NCI-H146 treated with DMSO at 0.1 percent for 48 hours (cell line): ENCODE results near the gene NUMB.

Experiments
- DNase-seq: peaks from one replicate; lab custom pipeline; 2025; ENCODE audit not compliant: unreplicated experiment; lab: John Stamatoyannopoulos, UW

NUMB gene

DNA sequence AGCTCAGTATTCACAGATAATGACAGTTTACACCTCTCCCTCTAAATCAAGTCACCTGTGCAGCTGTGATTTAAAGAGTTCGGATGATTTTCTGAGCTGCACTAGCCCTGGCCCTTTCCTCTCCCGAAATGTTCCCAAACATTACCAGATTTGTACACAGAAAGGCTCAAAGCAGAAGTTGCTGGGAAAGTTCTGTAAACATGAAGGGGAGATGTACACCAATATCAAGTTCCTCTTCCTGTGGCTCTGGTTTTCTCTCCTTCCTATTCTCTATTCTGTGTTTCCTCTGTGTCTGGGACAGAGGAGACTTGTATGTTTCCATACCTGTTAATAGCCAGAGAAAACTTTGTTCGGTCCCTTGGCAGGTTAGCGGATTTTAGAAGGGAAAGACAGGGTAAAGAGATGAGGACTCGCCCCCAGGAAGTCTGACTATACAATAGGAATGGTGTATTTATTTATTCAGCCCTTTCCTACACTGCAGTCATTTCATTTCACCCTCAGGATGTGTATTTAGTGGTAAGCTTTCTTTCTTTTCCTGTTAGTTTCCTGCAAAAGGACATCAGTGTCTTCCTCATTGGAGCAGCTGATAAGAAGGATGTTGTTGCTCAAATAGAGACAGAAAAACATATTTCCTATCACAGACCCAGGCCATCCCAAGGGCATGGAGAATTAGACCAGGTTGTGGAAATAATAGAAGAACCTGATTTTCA lies 7.6 kb upstream of the NUMB start:
- DNase-seq, result no peak

DNA sequence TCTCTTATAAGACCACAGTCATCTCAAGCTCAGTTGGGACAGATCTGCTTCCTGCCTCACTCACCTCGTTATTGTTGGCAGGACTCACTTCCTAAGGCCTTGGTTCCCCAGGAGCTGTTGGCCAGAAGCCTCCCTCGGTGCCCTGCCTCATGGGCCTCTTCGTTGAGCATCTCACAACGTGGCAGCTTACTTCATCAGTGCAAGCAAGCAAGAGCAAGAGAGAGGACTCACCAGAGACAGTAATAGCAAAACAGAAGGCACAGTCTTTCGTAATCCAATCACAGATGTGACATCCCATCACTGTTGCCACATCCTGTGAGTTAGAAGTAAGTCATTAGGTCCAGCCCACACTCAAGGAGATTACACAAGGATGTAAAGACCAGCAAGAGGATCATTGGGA lies 5.1 kb upstream of the NUMB start:
- DNase-seq, result no peak

DNA sequence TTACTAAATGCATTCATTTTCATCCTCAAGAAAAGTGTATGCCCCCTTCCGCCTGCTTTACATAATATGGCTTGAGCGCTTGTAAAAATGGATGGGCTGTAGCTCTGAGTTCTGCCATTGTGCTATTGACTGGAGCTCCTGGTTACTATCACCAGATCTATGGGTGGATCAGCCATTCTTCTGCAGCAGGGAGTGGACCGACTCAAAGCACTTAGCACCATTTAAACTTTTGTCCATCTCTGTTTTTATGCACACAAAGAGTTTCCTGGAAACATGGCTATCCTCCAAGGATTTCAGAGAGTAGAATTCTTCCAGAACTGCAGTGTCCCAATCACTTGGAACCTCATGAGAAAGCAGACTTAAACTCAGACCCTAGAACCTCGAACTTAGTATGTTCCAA lies 4.5 kb upstream of the NUMB start:
- no peak for DNase-seq

DNA sequence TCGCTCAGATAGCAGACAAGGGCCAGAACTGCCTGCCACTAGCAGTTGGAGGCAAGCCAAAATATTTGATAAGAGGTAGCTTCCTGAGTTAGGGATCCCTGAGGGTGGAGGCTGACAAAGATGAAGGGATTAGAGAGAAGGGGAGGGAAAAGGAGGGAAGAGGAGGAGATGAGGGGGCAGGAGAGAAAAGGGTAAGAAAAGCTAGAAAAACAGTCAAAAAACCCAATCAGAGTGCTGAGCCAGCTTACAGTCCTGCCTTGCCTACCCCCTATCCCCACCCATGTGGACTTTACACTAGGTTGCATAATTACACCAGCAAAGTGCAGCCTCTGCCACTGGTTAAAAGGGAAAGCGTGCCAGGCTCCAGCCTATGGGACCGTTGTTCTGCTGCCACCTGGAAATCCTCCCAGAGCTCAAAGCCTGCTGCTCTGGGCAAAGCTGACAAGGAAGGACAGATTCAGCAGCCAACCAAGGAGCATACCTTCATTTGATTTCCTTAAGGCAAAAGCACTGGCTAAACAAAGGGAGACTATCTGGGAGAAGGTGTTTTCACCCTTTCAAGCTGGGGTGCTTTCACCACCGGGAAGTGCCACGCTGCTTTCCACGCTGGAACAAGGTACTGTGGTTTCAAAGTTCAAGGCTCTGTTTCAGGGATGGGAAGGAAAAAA lies 3.8 kb upstream of the NUMB start:
- peak; percentile 63 for DNase-seq

DNA sequence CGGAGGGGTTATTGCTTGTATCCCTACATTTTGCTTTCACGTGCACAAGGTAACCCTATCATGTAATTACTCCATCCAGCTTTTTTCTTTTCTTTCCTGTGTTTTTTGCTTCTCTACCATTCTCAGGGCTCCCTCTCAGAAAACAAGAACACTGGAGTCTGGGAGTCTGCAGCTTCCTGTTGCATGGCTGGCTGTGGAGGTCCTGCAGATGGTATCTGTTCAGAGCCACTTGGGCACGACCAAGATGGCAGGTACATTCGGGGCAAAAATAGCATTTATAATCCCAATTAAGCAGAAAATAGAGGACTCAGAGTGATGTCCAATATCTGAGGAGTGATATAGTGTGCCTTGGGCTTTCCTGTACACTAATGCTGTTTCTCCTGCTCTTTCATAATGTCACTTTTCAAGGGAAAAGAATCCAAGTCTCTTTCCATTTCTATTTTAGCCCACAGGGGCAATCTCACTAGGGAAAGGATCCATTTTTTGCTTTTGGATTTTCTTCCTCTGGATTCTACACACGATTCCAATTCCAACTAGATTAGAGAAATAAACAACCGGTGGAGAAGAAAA lies 3.2 kb upstream of the NUMB start:
- DNase-seq, result no peak

DNA sequence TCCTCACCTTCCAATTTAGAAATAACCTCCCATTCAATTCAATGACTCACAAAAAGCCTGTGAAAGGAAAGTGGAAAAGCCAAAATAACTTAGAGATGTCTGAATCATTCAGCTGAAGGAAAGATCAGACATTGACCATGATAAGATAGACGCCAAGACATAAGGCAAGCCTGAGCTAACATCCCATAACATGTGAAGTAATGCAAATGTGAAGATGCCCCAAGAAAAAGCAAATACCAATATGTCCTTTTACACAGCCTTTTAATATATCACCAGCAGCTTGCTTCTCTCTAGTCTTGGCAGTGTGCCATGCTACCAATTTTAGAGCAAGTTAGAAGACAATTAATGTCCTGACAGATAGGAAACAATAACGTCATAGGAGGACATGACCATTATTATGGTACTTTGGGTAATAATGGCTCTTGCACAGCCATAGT lies 2.4 kb upstream of the NUMB start:
- DNase-seq, result no peak

DNA sequence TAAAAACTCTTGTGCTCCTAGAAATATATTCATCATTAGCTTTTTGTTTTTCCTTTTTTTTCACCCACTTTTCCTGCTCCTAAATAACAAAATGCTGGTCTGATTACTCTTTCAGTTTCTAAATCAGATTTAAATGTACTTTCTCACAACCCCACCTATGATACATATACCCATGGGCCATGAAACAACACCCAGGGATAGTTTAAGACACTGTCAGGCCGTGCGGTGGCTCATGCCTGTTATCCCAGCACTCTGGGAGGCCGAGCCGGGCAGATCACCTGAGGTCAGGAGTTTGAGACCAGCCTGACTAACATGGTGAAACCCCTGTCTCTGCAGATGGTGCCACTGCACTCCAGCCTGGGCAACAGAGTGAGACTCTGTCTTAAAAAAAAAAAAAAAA lies 1.6 kb upstream of the NUMB start:
- DNase-seq, result no peak

DNA sequence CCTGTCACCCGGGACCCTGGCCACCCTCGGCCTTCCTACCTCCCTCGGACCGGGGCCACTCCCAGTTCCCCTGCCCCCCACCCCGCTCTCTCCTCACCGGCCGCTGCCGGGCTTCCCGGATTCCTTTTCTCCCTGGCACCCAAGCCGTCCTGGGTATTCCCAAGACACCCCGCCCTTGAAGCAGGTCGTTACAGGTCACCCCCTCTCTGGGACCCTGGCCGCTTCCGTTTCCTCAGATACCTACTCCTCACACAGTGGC lies 493 bp downstream of the NUMB start:
- no peak for DNase-seq

DNA sequence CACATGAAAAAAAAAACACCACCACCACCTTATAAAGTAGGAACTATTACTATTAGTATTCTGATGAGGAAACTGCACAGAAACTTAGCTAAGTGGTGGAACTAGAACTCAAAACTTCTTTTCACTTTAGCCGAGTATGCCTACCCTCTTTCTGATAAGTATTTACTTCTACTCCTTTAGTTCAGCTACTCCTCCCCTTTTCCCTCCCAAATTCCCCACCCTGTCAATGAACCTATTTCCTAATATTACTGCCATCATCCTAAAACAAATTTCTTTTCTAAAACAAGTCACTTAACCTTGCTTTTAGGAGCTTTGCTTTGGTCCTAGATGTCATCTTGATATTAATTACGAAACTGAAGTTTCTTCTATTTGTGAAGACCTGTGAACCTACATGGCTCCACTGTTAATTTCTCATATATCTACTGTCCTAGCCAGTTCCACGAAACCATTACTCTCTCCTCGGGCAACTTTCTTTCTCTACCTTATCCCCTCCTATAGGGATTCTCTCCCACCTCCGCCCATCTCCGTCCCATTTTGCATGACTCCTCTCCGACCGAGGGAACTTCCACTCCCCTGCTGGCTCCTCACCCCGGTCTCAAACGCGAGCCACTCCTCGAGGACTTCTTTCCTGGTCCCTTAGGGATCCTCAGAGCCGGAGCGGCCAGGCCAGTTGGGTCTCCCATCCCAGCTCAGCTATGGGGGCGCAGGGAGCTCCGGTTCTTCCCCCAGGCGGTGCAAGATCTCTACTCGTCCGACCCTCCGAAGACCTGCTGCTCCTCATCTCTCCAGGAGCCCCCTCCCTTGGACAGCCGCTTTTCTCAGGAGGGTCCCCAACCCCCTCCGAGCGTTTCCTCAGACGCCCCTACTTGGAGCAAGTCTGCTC lies 1.1 kb downstream of the NUMB start:
- no peak for DNase-seq

DNA sequence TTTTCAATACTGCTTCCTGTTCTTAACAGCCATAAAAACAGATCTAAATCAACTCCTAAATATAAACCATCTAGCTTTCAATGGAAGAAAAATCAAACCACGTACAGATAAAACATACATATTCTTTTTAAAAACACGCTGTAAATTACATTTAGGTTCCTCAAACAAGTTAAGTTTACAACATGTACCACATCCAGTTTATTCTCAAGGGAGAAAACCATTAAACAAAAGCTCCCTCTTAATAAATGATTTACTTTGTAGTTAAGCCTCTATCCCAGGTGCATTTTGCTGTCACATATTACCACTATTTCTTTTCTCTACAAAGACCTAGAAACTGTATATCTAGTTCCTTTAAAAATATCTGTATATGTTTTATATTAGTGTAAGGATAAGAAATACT lies 3.1 kb downstream of the NUMB start:
- DNase-seq, result no peak

DNA sequence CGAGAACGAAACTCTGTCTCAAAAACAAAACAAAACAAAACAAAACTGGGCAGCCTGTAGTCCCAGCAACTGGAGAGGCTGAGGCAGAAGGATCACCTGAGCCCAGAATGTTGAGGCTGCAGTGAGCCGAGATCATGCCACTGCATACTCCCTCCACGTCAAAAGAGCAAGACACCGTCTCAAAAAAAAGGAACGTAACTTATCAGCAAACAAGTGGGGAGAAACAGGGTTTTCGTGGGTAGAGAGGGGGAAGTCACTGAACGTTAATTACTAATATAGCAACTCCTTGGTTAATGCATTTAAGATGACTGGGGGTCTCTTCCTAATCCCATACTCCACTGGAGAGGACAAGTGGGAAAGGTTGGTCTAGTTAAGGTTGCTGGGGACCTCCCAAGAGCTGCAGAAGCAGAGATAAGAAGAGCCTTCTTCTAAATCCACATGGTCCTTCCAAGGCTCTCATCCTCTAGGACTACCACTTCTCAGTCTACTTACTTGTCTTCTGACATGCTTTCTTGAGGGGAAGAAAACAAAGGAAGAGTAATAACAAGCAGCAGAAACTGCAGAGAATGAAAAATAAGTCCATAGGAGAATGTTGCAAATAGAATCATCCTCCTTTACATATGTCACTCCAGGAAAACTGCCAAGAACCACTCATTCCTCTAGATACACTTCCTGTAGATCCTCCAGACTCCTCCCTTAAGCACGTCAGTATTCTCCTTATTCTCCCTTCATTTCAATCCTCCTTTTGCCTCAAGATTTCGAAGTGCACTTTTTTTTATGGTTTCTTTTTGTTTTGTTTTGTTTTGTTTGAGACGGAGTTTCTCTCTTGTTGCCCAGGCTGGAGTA lies 5.8 kb downstream of the NUMB start:
- DNase-seq, result no peak

DNA sequence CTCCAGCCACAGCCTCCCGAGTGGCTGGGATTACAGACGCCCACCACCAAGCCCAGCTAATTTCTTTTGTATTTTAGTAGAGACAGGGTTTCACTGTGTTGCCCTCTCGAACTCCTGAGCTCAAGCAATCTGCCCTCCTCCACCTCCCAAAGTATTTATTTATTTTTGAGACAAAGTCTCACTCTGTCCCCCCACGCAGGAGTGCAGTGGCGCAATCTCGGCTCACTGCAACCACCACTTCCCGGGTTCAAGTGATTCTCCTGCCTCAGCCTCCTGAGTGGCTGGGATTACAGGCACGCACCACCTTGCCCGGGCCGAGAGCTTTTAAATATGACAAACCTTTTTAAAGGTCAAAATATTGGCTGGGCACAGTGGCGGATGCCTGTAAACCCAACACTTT lies 14.6 kb downstream of the NUMB start:
- DNase-seq, result no peak

DNA sequence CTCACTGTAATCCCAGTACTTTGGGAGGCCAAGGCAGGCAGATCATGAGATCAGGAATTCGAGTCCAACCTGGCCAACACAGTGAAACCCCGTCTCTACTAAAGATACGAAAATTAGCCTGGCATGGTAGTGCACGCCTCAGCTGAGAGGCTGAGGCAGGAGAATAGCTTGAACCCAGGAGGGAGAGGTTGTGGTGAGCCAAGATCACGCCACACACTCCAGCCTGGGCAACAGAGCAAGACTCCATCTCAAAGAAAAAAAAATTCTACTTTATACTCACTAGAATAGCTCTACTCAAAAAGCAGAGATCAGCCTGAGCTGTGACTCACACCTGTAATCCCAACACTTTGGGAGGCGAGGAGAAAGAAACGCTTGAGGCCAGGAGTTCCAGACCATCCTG lies 17.1 kb downstream of the NUMB start:
- no peak for DNase-seq

DNA sequence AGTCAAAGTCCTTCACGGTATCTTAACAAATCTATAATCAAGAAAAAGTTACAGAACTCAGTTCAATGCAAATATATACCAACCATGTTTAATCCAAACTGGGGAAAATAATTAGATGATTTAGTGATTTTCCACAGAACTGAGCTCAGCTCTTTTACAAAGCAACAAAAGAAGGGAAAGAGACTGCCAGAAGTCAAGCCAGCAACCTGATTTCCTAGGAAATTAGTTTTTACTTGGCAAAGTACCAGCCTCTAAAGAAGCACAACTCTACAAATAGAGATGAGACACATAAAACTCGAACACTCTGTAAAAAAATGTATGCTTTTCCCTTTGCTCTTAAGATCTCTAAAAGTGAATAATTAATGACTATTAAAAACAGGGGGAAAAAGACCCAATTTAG lies 19.4 kb downstream of the NUMB start:
- DNase-seq, result no peak

DNA sequence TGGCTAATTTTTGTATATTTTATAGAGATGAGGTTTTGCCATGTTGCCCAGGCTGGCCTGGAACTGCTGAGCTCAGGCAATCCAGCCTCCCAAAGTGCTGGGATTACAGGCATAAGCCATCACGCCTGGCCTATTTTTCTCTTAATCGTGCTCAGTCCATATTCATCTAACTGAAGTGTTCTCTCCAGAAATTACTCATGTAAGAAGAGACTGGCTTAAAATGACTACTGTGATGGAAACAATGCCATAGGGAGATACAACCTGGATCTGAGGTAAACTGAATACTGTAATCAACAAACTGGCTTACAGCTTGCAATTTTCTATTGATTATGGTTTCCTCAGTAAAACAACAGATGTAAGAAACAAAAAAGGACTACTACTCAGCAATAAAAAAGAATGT lies 21.1 kb downstream of the NUMB start:
- no peak for DNase-seq

DNA sequence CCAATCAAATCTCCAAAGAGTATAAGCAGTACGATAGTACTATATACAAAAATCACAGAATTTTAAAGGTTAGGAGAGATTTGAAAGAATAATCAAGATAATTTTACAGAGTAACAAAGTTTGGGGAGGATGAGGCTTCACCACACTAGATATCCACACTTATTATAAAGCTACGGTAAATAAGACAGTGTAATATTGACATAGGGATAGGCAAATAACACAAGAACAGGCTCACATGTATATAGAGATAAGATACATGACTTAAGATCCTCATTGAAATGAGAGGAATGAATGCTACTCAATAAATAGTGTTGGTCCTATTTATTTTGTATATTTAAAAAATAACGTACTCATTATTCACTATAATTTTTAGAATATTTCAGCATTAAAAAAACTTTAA lies 26.2 kb downstream of the NUMB start:
- DNase-seq, result no peak

DNA sequence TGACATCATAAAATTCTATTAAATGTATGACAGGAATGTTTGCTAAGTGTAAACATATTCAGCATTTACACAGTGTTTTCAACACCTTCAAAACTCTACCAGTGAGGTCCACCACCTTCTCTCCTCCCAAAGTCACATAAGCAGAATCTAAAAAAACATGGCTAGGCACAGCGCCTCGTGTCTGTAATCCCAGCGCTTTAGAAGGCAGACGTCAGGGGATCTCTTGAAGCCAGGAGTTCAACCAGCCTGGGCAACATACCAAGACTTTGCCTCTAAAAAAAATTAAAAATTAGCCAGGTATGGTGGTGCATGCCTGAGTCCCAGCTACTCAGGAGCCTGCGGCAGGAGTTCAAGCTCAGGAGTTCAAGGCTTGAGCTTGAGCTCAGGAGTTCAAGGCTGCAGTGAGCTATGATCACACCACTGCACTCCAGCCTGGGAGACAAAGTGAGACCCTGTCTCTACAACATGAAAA lies 30.0 kb downstream of the NUMB start:
- no peak for DNase-seq

DNA sequence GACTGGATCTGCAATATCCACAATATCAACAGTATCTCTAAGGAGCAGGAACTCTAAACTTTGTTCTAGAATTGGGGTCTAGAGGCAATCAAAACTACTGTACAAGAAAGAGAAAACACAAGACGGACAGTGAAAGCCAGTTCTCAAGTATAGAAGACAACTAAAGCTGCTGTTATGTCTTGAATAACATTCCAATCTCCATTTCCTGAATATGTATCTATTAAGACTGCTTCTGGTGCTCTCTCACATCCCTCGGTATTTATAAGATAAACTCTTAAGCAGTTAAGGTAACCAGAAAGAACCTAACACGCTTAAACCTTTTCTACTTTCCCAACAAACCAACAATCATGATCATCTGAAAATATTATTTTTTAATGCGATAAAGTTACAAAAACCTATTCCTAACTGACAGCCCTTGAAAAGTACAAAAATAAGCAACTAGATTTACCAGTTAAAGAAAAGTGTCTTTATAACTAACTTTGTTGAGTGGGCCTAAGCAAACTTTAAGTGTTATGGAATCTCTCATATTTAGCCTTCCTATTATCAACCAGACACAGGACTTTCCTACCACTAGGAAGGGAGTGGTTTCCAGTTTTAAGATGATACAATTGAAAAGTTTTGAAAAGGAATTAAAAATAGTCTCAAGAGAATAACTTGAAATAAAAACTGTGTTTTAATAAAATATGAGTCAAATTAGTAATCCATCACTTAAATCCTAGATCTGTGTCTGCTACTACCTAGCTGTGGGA lies 30.7 kb downstream of the NUMB start:
- DNase-seq, result no peak

DNA sequence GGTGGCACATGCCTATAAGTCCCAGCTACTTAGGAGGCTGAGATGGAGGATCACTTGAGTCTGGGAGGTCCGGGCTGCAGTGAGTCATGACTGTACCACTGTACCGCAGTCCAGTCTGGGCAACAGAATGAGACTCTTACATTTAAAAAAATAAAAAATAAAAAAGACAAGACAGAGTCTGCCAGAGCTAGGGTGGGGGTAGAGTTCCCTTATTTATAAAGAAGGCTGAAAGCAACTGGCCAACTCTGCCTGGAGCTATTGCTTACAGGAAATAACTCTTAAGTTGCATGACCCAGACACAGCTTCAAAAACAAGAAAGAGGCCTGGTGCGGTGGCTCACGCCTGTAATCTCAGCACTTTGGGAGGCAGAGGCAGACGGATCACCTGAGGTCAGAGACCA lies 31.5 kb downstream of the NUMB start:
- no peak for DNase-seq

DNA sequence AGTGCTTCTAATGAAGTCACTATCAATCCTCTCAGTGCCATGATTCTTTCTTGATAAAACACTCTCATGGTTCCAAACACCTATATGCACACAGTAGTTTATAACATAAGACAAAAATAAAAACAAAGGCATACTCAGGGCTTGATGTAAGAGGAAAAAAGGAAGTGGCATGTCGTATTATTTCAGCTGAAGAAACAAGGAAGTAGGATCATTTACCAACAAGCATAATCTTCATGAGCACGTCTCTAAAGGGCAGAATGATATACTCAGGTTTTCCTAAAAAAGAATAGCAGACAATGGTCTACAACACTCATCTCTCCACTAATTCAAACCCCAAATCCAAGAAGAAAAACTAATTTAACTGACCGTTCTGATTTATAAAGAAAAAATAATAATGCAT lies 33.9 kb downstream of the NUMB start:
- DNase-seq, result no peak
